Epithelial cell of esophagus (primary cell): ENCODE measurements around the gene HIRA.

Experiments
- DNase-seq: peaks from one replicate; pipeline ENCODE4 v3.0.0; 2010; ENCODE audit warnings: low read depth
- H3K4me3 ChIP-seq: 2 replicates; pipeline ENCODE4 v1.5.1; 2011; ENCODE audit warnings: mild to moderate bottlenecking, low read length, control low read depth
- CTCF ChIP-seq: IDR thresholded peaks from 2 replicates; pipeline ENCODE4 v1.5.1; 2011; ENCODE audit warnings: low read depth, mild to moderate bottlenecking, low read length, control low read depth, inconsistent platforms; ENCODE audit not compliant: insufficient read depth; ENCODE audit errors: missing control alignments

HIRA gene

GRCh38 chr22:19355413-19356157 is 75.9 kb downstream of the HIRA start:
- TF ChIP-seq CTCF = no peak
- H3K4me3 ChIP-seq = no peak overlapping the region
- no peak for DNase-seq

DNA sequence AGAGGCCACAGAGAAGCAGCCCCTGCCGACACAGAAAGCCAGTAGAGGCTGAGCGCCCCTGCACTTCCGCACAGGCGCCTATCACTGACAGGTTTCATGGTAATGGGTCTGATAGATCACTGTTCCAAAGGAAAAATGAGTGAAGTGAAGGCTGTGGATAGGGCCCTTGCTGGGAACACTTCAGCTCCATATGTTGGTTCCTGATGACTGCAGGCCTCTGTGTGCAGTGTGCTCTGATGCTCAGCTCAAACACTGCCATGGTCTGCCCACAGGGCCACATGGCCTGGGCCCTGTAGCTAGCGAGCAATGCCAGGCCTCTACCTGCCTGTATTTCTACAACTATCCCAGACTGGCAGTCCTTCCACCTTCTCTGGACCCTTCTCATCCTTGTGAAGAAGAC is 77.3 kb downstream of the HIRA start:
- no peak for TF ChIP-seq CTCF
- DNase-seq = no peak
- H3K4me3 ChIP-seq = no peak overlapping the region

DNA sequence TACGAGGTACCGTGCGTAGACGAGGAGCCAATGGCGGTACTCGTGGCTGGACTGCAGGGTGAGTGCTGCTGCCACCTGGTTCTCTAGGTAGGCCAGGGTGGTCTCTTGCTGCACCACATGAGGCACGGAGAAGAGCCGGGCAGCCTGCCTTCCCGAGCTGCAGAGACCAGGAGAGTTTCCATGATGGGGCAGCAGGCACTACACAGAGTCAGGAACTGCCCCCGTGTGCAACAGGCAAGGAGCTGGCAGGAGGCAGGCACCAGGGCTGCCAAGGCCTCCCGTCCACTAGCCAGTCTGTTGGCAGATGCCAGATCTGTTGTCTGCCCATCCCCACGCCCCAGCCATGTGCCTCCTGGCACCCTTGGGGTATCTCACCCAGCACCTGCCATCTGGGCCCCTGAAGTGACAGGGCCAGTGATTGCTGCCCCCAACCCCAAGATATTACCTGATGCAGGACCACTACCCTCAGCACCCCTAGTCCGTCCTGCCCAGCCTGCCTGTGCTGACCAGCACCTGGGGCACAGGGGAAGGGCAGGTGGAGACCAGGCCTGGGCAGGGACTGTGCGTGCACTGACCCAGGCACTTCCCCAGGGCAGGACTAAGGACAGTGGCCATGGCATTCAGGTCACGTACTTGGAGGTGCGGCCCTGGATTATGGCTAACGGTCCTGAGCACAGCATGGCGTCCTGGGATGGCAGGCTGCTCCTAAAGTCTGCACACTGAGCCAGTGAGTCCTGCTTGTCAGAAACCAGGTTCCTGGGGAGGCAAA is 78.0 kb downstream of the HIRA start:
- DNase-seq = no peak
- H3K4me3 ChIP-seq = no peak overlapping the region
- no peak for TF ChIP-seq CTCF

DNA sequence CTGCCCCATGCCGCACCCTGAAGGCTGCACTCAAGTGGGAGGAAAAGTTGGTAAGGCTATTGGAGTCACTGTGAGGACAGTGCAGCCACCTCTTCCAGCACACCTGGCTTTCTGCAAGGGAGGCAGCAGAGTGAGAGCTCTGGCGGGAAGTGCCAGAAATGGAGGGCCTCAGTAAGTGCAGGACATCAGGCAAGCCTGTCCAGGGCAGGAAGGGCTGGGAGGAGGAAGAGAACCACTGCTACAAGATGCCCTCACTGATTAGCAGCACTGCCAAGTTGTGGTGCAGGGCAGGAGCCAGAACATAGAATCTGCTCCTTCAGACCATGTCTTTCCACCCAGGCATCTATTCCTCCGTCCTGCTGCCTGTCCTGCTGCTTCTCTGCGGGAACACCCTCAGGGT is 78.8 kb downstream of the HIRA start:
- TF ChIP-seq CTCF = no peak
- no peak overlapping the region for H3K4me3 ChIP-seq
- DNase-seq = no peak

DNA sequence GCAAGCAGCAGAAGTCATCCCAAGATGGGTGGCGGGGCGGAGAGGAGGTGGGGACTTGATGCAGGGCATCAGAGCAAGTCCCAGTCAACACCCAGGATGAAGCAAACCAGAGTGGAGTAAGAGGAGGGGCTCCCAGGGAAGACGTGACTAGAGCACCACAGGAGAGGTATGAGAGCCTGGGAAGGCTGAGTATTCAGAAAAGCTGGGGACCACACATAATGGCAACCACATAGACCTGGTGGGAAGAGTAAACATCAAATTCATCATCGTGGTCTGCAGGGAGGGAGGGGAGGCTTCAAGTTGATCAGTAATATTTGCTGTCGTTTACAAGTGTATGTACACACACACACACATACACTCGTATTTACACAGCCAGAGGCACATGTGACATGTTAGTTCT is 79.3 kb downstream of the HIRA start:
- DNase-seq = no peak
- TF ChIP-seq CTCF = no peak
- H3K4me3 ChIP-seq = no peak overlapping the region

GRCh38 chr22:19351604-19352003 is 79.9 kb downstream of the HIRA start:
- DNase-seq = no peak
- H3K4me3 ChIP-seq = no peak overlapping the region
- TF ChIP-seq CTCF = no peak
